Neuronal stem cell (in vitro differentiated cells): Measurements from ENCODE around the gene CHMP1B.

Experiments used
- DNase-seq: peaks from one replicate; pipeline ENCODE4 v3.0.0-alpha.2; 2013; ENCODE audit warnings: low spot score
- H2AFZ ChIP-seq: one replicate; pipeline ENCODE4 v1.6.1; 2013; ENCODE audit warnings: mild to moderate bottlenecking, low read length, inconsistent platforms
- H2AK5ac ChIP-seq: 2 replicates; pipeline ENCODE4 v1.6.1; 2013; ENCODE audit warnings: low read depth, mild to moderate bottlenecking, inconsistent platforms, low read length, moderate library complexity, mixed read lengths
- H2BK120ac ChIP-seq: 2 replicates; pipeline ENCODE4 v1.6.1; 2013; ENCODE audit warnings: low read depth, mild to moderate bottlenecking, inconsistent platforms, low read length, moderate library complexity, mixed read lengths
- H2BK12ac ChIP-seq: one replicate; pipeline ENCODE4 v1.6.1; 2013; ENCODE audit warnings: low read length, inconsistent platforms
- H2BK15ac ChIP-seq: 2 replicates; pipeline ENCODE4 v1.6.1; 2013; ENCODE audit warnings: mild to moderate bottlenecking, low read length, inconsistent platforms, mixed read lengths
- H2BK5ac ChIP-seq: one replicate; pipeline ENCODE4 v1.6.1; 2013; ENCODE audit warnings: inconsistent platforms, mild to moderate bottlenecking, low read length, moderate library complexity
- H3K14ac ChIP-seq: one replicate; pipeline ENCODE4 v1.6.1; 2013; ENCODE audit warnings: low read length, inconsistent platforms
- H3K18ac ChIP-seq: 2 replicates; pipeline ENCODE4 v1.6.1; 2013; ENCODE audit warnings: low read length, inconsistent platforms
- H3K23ac ChIP-seq: 2 replicates; pipeline ENCODE4 v1.6.1; 2013; ENCODE audit warnings: low read depth, mild to moderate bottlenecking, mixed read lengths, low read length, inconsistent platforms; ENCODE audit not compliant: poor library complexity
- H3K27ac ChIP-seq: replicated peaks from 3 replicates; pipeline ENCODE4 v1.5.1; 2013; ENCODE audit warnings: low read length, inconsistent platforms
- H3K27me3 ChIP-seq, 3 experiments: 2 replicates each; pipeline ENCODE4 v1.6.1; 2013; ENCODE audit warnings: low read length in 3 of 3, mild to moderate bottlenecking in 2 of 3, inconsistent platforms in 1 of 3, low read depth in 1 of 3, mixed read lengths in 1 of 3, moderate library complexity in 1 of 3; ENCODE audit not compliant: control insufficient read depth in 3 of 3, insufficient read depth in 3 of 3
- H3K36me3 ChIP-seq, 2 donors: replicated peaks in 1 of 2; 2 replicates each; pipeline ENCODE4 v1.6.1; 2013; ENCODE audit warnings: low read length in 2 of 2; ENCODE audit not compliant: control insufficient read depth in 2 of 2, insufficient read depth in 2 of 2
- H3K4ac ChIP-seq: 2 replicates; pipeline ENCODE4 v1.6.1; 2013; ENCODE audit warnings: inconsistent platforms, mild to moderate bottlenecking, low read length, moderate library complexity
- H3K4me1 ChIP-seq, 2 donors: 1 replicate in 1 of 2; 2 replicates in 1 of 2; pipeline ENCODE4 v1.6.1; 2013; ENCODE audit warnings: low read length in 2 of 2, low read depth in 1 of 2; ENCODE audit not compliant: control insufficient read depth in 2 of 2, insufficient read depth in 1 of 2
- H3K4me2 ChIP-seq: one replicate; pipeline ENCODE4 v1.6.1; 2013; ENCODE audit warnings: mild to moderate bottlenecking, low read length, inconsistent platforms; ENCODE audit not compliant: insufficient read depth, poor library complexity, severe bottlenecking
- H3K4me3 ChIP-seq, 2 donors: 2 replicates each; pipeline ENCODE4 v1.5.1; 2013; ENCODE audit warnings: low read length in 2 of 2, mild to moderate bottlenecking in 2 of 2, inconsistent platforms in 1 of 2, moderate library complexity in 1 of 2
- H3K79me1 ChIP-seq: one replicate; pipeline ENCODE4 v1.6.1; 2013; ENCODE audit warnings: low read depth, mild to moderate bottlenecking, inconsistent platforms, low read length, moderate library complexity
- H3K9ac ChIP-seq: one replicate; pipeline ENCODE4 v1.6.1; 2013; ENCODE audit warnings: mild to moderate bottlenecking, low read depth, low read length, inconsistent platforms; ENCODE audit not compliant: poor library complexity
- H3K9me3 ChIP-seq, 2 donors: replicated peaks in 1 of 2; 2 replicates each; pipeline versions ENCODE3 to v1.6.1; 2013; ENCODE audit warnings: low read length in 2 of 2, mild to moderate bottlenecking in 2 of 2, inconsistent platforms in 1 of 2, low read depth in 1 of 2, mixed read lengths in 1 of 2, moderate library complexity in 1 of 2; ENCODE audit not compliant: control insufficient read depth in 2 of 2, insufficient read depth in 1 of 2
- H4K8ac ChIP-seq: one replicate; pipeline ENCODE4 v1.6.1; 2013; ENCODE audit warnings: low read depth, mild to moderate bottlenecking, inconsistent platforms, low read length, moderate library complexity
- H4K91ac ChIP-seq: one replicate; pipeline ENCODE4 v1.6.1; 2013; ENCODE audit warnings: low read length, low read depth, mild to moderate bottlenecking, inconsistent platforms; ENCODE audit not compliant: poor library complexity
- WGBS, 2 donors: extraction: QIAGEN DNeasy Blood & Tissue Kit; methylation state at CpG; one replicate each; pipeline ENCODE4 v1.1.7; 2013; ENCODE audit warnings: missing lambda C conversion rate in 2 of 2, mixed read lengths in 1 of 2; ENCODE audit not compliant: insufficient read length in 2 of 2, insufficient replicate concordance in 1 of 2; ENCODE audit errors: extremely low coverage in 2 of 2; 5-methylcytosine and 5-hydroxymethylcytosine counted together

Gene CHMP1B

DNA sequence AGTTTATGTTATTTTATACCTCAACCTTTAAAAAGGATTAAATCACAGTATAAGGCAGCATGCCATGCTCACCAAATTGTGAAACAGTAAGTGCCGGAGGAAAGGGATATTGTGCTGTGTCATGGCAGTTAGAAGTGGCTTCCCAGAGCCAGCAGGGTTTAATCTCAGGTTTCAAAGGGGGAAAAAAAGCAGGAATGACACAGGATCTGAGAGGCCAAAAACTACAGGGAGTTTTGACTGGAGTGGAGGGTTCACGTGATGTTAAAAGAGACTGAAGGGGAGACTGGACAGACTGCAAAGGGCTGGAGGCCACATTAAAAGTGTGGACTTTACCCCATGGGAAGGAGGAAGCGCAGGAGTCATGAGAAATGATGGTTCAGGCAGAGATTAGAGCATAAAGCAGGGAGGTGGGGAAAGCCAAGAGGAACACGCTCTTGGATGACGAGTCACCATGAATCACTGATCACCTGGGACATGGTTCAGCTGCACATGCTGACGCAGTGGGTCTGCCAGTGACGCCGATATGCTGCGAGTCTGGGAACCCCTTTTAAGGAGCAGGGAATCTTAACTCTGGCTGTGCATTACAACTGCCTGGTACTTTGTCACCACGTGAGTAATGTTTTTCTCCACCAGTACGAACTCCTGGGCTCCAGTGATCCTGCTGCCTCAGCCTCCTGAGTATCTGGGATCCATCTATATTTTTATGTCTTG lies 6.1 kb downstream of the CHMP1B start:
- Histone ChIP-seq H3K27me3 (no peaks in the 10 kb centered on the region), H3K4me3 (peak overlapping the region in 1 of 2 donors; percentile 55)
- no CpG with 5 or more reads among the region's 11 CpGs for WGBS, 2 donors

DNA sequence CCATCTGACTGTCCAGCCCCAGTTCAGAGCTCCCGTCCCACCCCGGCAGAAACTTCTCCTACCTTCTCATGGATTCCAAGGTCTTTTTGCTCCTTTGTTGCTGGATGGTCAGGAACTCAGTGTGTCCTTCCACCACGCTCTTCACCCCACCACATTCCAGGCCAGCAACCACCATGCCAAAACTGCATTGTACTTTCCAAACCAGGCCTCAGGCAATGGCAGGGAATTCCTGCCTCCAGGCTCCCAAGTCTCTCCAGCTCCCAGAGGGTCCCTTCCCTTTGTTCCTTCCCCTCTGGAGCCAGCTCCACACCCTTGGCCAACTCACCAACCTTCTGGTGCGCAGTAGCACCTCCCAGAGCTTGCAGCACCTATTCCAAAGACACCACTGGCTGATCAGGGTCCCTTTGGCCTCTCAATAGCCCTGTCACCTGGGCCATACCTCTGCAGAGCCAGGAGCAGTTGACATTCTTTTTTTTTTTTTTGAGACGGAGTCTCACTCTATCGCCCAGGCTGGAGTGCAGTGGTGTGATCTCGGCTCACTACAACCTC lies 8.1 kb downstream of the CHMP1B start:
- WGBS, 2 donors, result no CpG with 5 or more reads among the region's 7 CpGs
- H2AFZ ChIP-seq, result no peak overlapping the region
- DNase-seq, result no peak
- H2BK120ac ChIP-seq, result no peak overlapping the region
- no peak overlapping the region for H2BK5ac ChIP-seq
- peaks cover 0 to 9% of the 10 kb centered on the region in 2 donors for H3K36me3 ChIP-seq
- H2AK5ac ChIP-seq, result peak overlapping the region; percentile 33
- peaks cover 5 to 9% of the 10 kb centered on the region in 2 donors for H3K4me1 ChIP-seq
- H3K23ac ChIP-seq, result peak overlapping the region; percentile 2
- no peak overlapping the region for H3K9ac ChIP-seq
- no peak overlapping the region for H3K4me2 ChIP-seq
- no peaks in the 10 kb centered on the region for H3K27me3 ChIP-seq
- no peaks in the 10 kb centered on the region for H3K9me3 ChIP-seq
- H3K18ac ChIP-seq, result peak overlapping the region; percentile 5
- no peak overlapping the region for H3K14ac ChIP-seq
- no peak overlapping the region for H4K8ac ChIP-seq
- H4K91ac ChIP-seq, result no peak overlapping the region
- H3K4me3 ChIP-seq, result no peak overlapping the region
- no peak overlapping the region for H3K27ac ChIP-seq
- H2BK12ac ChIP-seq, result no peak overlapping the region
- H3K4ac ChIP-seq, result no peak overlapping the region
- no peaks in the 10 kb centered on the region for H3K79me1 ChIP-seq
- H2BK15ac ChIP-seq, result no peak overlapping the region

More for the DNA sequence above, 6.1 kb downstream of the CHMP1B start:
- H3K14ac ChIP-seq, result no peak overlapping the region
- H2BK5ac ChIP-seq, result no peak overlapping the region
- H3K9me3 ChIP-seq, result no peaks in the 10 kb centered on the region
- peak overlapping the region; percentile 66 for H3K18ac ChIP-seq
- peak overlapping the region; percentile 26 for H2AFZ ChIP-seq
- H2BK120ac ChIP-seq, result no peak overlapping the region
- no peak overlapping the region for H2BK15ac ChIP-seq
- H3K36me3 ChIP-seq, result peaks cover 0 to 13% of the 10 kb centered on the region in 2 donors
- no peak overlapping the region for H4K8ac ChIP-seq
- H3K27ac ChIP-seq, result peak overlapping the region; percentile 42
- no peak overlapping the region for H3K23ac ChIP-seq
- peaks cover 7 to 9% of the 10 kb centered on the region in 2 donors for H3K4me1 ChIP-seq
- no peak overlapping the region for H3K4ac ChIP-seq
- peak; percentile 43 for DNase-seq
- H3K4me2 ChIP-seq, result no peak overlapping the region
- no peak overlapping the region for H2AK5ac ChIP-seq
- H2BK12ac ChIP-seq, result no peak overlapping the region
- H3K79me1 ChIP-seq, result no peaks in the 10 kb centered on the region
- no peak overlapping the region for H4K91ac ChIP-seq
- H3K9ac ChIP-seq, result peak overlapping the region; percentile 13

DNA sequence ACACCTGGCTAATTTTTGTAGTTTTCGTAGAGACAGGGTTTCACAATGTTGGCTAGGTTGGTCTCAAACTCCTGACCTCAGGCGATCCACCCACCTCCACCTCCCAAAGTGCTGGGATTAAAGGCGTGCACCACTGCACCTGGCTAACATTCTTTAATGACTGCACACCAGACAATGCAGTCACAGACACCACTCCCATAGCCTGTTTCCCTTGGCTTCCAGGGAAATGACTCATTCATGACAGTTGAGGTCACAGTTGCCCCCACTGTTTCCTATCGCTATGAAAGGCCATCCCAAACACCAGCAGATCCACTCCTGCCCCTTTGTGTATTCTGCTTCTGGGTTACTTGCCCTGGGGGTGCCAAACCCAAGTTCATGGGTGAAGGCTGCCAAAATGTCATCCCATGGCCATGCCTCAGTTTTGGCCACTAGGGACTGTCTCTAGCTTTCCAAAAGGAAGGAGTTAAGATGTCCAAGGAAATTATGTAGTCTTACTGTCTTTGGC lies 8.7 kb downstream of the CHMP1B start:
- Histone ChIP-seq H2BK15ac (no peak overlapping the region), H3K4ac (no peak overlapping the region), H3K4me1 (peaks cover 5 to 9% of the 10 kb centered on the region in 2 donors), H3K18ac (no peak overlapping the region), H3K27me3 (no peaks in the 10 kb centered on the region), H2BK12ac (no peak overlapping the region), H3K27ac (no peak overlapping the region), H3K4me2 (no peak overlapping the region), H3K23ac (no peak overlapping the region), H4K8ac (no peak overlapping the region), H4K91ac (no peak overlapping the region), H3K9me3 (no peaks in the 10 kb centered on the region), H2BK5ac (no peak overlapping the region), H2AK5ac (no peak overlapping the region), H3K79me1 (no peaks in the 10 kb centered on the region), H2AFZ (no peak overlapping the region), H3K36me3 (peaks cover 0 to 5% of the 10 kb centered on the region in 2 donors), H3K4me3 (no peak overlapping the region), H3K9ac (no peak overlapping the region), H2BK120ac (no peak overlapping the region), H3K14ac (no peak overlapping the region)
- no peak for DNase-seq
- no CpG with 5 or more reads among the region's 4 CpGs for WGBS, 2 donors
